ENCODE results near the gene WDR20.
"Not testable (repeated sequence)": the region's sequence is repeated elsewhere in the genome, so short reads cannot be mapped to it uniquely, and the experiment has no call there.

The WDR20 gene

GRCh38 chr14:102134719-102135118, 5.0 kb upstream of the WDR20 start:
- not testable (repeated sequence) for DNase-seq

GRCh38 chr14:102135456-102135855, 4.2 kb upstream of the WDR20 start:
- not testable (repeated sequence) for DNase-seq

- DNase-seq, result no peak
Observed at GRCh38 chr14:102138535-102138934, 1.2 kb upstream of the WDR20 start.

DNA sequence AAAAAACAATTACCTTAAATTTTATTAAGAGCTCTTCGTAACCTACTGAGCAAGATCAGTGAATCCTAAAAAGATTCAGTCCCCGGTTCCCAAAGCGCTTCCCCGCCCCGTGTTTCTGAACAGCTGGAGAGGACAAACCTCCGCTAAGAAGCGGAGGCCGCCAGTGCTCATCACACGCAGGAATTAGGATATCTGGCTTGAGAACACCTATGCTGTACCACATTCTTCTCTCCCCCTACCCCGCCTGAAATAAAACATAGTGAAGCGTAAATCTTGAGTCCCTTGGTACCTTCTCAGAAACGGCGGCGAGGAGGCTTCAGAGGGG, 774 bp upstream of the WDR20 start:
- DNase-seq, result no peak

- no peak for DNase-seq
Observed at GRCh38 chr14:102140027-102140749, 491 bp downstream of the WDR20 start.

- no peak for DNase-seq
Observed at GRCh38 chr14:102140750-102141145, 1.1 kb downstream of the WDR20 start.

DNA sequence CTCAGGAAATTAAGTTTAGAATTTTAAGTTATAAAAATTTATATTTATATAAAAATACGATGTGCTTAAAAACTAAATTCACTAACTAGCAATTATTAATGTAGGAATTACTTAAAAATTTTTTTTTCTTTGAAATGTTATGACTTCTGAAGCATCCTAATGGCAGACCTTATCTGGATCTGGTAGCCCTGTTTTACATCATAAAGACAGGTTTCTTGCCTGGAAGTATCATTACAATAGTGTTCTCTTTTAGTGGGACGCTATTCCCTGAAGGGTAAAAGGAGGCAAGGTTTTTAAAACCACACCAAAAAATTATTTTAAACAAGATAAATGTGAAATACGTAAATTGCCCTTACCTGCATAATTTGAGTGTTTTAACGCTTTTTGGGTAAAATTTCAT, 2.1 kb downstream of the WDR20 start:
- no peak for DNase-seq

DNA sequence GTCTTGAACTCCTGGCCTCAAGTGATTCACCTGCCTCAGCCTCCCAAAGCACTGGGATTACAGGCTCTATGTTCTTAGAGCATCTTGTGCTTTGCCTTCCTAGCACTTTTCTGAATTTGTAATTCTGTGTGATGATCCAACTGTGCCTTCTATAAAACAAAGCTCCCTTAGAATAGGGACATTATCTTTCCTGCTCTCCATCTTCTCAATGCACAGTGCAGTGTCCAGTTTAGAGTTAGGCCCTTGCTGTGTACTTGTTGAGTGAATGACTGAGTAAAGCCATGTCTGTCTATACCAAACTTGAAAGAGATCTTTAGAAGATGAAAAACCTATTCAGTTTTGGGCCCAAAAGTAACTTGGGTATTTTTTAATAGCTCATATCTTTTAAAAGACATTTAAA, 5.2 kb downstream of the WDR20 start:
- no peak for DNase-seq

GRCh38 chr14:102145395-102145794, 5.7 kb downstream of the WDR20 start:
- DNase-seq, result no peak

- DNase-seq, result no peak
Observed at GRCh38 chr14:102146423-102146822, 6.7 kb downstream of the WDR20 start.

DNA sequence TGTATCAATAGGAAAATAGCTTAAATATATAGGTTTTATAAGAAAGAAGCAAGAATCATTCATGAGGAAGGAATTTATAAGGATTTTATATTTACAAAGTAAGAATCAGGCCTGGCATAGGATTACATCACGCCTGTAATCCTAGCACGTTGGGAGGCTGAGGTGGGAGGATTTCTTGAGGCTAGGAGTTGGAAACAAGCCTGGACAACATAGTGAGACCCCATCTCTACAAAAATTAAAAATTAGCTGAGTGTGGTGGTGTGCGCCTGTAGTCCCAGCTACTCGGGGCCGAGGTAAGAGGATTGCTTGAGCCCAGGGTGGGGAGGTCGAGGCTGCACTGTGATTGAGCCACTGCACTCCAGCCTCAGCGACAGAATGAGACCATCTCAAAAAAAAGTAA, 10.4 kb downstream of the WDR20 start:
- no peak for DNase-seq

- no peak for DNase-seq
Observed at GRCh38 chr14:102150744-102151143, 11.0 kb downstream of the WDR20 start.

GRCh38 chr14:102151411-102151810, 11.7 kb downstream of the WDR20 start:
- DNase-seq, result not testable (repeated sequence)

DNA sequence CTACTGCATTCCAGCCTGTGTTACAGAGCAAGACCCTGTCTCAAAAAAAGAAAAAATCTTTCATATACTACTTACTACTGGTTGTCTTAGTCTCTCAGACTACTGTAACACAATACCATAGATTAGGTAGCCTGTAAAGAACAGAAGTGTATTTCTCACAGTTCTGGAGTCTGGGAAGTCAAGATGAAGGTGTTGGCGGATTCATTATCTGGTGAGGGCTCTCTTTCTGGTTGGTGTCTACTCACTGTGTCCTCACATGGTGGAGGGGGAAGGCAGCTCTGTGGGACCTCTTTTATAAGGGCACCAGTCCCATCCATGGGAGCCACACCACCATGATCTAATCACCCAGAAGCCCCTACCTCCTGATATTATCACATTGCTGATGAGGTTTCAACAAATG, 14.4 kb downstream of the WDR20 start:
- no peak for DNase-seq

- DNase-seq, result no peak
Observed at GRCh38 chr14:102154821-102155549, 15.3 kb downstream of the WDR20 start.

- DNase-seq, result no peak
Observed at GRCh38 chr14:102157346-102157745, 17.6 kb downstream of the WDR20 start.

- DNase-seq, result no peak
Observed at GRCh38 chr14:102158797-102159196, 19.1 kb downstream of the WDR20 start.

- DNase-seq, result no peak
Observed at GRCh38 chr14:102159841-102160240, 20.1 kb downstream of the WDR20 start.

GRCh38 chr14:102162487-102162886, 22.8 kb downstream of the WDR20 start:
- DNase-seq, result no peak

- DNase-seq, result no peak
Observed at GRCh38 chr14:102164241-102164641, 24.5 kb downstream of the WDR20 start.

- DNase-seq, result no peak
Observed at GRCh38 chr14:102164965-102165364, 25.3 kb downstream of the WDR20 start.

- no peak for DNase-seq
Observed at GRCh38 chr14:102170061-102170460, 30.4 kb downstream of the WDR20 start.

DNA sequence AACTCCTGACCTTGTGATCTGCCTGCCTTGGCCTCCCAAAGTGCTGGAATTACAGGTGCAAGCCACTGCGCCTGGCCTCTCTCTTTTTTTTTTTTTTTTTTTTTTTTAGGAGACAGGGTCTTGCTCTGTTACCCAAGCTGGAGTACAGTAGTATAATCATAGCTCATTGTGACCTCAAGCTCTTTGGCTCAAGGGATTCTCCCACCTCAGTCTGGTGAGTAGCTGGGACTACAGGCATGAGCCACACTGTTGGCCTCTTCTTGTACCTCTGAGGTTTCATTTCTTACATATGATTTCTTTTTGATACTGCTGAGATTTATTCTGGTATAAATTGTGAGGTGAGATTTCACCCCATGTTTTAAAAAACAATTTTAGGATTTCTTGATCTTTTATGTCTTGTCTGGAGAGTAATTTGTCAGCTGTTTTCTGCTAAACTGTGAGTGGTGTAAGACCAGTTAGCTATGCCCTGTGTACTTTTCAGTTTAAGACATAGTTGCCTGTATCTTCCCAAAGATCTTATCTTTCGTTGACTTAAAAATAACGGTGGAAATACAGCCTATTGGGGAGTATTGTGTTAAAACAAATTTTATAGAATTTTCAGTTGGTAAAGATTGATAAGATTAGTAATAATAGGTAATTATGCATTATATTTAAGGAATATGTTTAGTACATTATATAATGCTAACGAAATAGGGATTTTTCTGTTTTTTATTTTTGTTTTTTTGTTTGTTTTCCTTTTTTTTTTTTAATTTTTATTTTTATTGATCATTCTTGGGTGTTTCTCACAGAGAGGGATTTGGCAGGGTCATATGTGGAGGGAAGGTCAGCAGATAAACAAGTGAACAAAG, 31.7 kb downstream of the WDR20 start:
- no peak for DNase-seq

- not testable (repeated sequence) for DNase-seq
Observed at GRCh38 chr14:102172021-102172272, 32.2 kb downstream of the WDR20 start.

Data from NCI-H774 (cell line).